ENCODE measurements around the gene CHST4.
"Not testable (repeated sequence)": the region's sequence is repeated elsewhere in the genome, so short reads cannot be mapped to it uniquely, and the experiment has no call there.

Gene CHST4

DNA sequence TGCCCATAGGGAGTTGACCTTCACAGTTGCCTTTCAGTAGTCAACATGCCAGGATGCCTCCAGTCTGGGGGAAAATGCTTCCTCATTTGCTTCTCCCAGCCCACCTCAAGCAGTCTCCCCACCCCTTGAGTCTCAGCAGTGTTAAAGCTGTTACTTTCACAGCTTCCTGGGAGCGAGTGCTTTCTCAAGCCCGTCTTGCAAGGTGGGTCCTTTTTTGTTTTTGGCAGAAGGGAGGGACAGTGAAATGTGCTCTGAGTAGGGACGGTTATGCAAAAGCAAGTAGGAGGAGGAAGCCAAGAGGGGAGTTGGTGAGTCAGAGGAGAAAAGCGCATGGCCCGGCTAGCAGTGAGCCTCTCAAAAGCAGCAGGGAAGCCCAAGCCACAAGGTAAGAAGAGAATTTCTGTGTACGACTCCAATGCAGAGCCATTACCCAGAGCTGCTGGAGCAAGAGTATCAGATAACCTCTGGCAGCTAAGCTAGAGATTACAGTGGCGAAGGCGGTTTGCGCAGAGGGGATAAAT, at the start of gene CHST4:
TSS of gene CHST4 (plus strand) at position 316 of the 521 bp plus-strand sequence. CDS start 10,252 bp downstream, outside the sequence.
- DNase-seq = no peak

GRCh38 chr16:71476457-71477124, 49.6 kb upstream of the CHST4 start:
- DNase-seq = no peak

GRCh38 chr16:71479420-71479819, 46.8 kb upstream of the CHST4 start:
- DNase-seq = peak; percentile 1

- no peak for DNase-seq
Observed at GRCh38 chr16:71480956-71481355, 45.3 kb upstream of the CHST4 start.

DNA sequence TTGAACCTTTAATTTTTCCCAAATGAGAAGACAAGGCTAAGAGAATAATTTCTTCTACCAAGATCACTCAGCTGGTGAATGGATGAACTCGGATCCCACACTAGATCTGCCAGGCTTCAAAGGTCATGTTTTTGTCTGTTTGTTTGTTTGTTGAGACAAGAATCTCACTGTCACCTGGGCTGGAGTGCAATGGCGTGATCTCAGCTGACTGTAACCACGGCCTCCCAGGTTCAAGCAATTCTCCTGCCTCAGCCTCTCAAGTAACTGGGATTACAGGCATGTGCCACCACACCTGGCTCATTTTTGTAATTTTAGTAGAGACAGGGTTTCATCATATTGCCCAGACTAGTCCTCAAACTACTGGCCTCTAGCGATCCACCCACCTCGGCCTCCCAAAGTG, 43.7 kb upstream of the CHST4 start:
- no peak for DNase-seq

DNA sequence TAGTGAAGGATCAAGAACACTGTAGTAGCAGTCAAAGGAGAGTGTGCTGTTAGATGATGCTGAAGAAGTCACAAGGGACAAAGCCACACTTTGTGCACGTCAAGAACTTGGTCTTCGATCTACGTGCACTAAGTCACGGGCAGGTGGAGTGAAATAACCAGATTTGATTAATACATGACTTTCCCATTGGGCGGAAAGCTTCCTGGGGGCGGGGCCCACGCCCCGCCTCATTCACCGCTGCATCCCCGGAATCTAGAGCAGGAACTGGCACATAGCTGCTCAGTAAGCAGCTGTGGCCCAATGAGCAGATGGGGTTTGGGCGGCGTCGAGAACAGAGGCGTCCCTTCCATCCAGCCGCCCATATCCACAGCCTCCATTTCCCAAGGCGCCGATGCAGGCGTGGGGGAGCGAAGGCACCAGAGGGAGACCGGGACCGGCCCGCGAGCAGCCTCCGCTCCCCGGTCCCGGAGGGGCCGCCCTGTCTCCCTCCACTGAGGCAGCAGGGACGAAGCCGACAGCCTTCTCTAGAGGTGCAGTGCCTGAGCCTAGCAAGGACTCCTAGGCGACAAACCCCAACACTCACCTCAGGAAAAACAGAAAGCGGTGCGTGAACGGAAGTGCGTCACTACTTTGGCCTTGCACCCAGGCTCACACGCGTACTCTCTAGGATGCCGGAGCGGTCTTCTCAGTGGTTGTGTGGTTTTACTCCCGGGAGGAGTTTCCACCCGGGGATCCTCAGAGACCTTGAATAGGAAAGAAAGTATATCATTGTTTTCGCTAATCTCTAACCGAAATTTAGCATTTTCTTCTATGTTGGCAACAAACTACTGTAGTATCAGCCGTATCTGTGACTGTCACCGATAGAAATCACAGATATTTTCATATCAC, 42.0 kb upstream of the CHST4 start:
- DNase-seq = peak; percentile 81

- no peak for DNase-seq
Observed at GRCh38 chr16:71489122-71489521, 37.1 kb upstream of the CHST4 start, which contains the start of gene ZNF19. Gene ZNF19, minus strand, starts transcription at chr16:71489324. Its CDS starts 7,210 bp downstream, at chr16:71482114.

DNA sequence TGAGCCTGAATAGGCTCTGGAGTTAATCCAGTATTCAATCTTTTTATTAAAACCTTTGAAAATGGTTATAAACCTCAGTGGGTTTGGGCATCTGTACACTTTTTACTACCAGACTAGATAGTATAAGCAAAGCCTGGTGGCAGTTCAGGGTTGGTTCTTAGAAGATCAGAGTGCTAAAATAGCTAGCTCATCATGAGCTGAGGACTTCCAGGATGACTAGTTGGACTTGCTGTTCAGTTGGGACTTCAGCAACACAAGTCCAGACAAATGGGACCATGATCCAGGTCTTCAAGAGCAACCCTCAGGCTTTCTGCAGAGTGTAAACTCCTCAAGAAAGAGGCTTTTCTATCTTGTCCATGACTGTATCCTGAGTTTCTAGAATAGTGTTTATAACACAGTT, 35.9 kb upstream of the CHST4 start:
- no peak for DNase-seq

DNA sequence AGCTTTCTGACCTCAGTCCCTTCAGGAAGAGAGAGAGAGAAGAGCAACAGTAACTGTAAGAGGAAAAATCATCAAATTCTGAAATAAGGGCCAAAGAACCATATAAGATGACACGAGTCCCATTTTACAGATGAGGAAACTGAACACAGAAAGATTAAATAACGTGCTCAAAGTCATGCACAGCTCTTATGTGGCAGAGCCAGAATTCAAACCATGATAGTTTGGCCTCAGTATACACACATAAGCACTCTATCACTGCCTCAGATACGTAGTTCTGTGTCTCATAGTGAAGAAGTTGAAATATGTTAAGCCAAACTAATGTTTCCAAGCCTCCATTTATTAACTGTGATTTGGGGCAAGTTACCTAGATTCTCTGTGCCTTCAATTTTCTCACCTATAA, 35.2 kb upstream of the CHST4 start:
- DNase-seq = no peak

DNA sequence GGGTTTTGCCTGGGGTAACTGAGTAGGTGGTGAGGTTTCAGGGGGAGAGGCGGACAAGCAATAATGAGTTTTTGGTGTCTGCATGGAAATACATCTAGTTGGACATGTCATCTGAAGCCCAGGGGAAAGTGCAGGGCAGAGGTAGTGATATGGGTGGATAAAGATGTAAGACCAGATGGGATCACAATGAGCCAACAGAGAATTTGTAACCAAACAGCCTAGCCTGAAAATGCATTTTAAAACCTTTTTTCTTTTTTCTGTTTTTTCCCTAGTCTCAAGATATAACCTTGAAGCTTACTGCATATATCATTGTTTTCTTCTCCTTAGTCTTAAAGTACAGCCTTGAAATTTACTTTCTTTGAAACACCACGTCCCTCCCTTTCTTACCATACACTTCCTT, 33.4 kb upstream of the CHST4 start:
- no peak for DNase-seq

DNA sequence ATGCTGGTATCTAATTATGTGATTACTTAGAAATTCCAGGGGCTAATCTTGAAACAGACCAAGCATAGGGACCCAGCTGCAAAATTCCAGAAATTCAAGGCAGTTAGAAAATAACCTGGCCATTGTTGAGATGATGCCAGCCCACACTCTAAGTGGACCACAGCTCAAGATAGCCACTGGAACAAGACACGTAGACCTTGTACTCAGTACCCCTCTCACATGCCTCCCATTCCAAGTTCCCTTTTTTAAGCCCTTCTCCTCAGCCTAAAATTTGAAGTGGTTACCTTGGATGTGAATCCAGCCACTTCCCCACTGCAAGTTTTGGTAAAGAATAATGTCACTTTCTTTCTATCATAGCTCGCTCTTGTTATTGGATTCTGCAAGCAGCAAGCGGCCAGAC, 33.0 kb upstream of the CHST4 start:
- DNase-seq = no peak

DNA sequence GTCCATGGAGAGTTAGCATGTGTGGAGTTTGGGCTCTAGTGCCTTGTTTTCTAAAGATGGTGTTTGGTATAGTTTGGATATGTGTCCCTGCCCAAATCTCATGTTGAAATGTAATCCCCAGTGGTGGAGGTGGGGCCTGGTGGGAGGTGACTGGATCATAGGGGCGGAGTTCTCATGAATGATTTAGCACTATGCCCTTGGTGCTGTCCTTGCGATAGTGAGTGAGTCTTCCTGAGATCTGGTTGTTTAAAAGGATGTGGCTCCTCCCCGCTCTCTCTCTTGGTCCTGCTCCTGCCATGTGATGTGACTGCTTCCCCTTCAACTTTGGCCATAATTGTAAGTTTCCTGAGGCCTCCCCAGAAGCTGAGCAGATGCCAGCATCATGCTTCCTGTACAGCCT, 28.2 kb upstream of the CHST4 start:
- no peak for DNase-seq

GRCh38 chr16:71499775-71500364, 26.4 kb upstream of the CHST4 start:
- DNase-seq = peak; percentile 3

DNA sequence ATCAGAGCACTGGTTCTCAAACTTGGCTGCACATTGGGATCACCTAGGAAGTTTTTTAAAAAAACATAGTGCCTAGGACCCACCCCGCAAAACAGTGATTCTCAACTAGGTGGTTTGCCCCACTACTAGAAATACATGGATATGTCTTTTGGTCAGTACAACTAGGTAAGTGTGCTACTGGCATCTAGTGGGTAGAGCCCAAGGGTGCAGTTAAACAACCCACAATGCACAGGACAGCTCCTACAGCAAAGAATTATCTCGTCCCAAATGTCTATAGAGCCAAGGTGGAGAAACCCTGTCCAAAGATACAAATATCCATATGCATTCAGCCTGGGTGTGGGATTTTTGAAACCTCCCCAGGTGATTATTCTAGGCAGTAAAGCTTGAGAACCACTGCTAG, 25.3 kb upstream of the CHST4 start:
- DNase-seq = no peak

DNA sequence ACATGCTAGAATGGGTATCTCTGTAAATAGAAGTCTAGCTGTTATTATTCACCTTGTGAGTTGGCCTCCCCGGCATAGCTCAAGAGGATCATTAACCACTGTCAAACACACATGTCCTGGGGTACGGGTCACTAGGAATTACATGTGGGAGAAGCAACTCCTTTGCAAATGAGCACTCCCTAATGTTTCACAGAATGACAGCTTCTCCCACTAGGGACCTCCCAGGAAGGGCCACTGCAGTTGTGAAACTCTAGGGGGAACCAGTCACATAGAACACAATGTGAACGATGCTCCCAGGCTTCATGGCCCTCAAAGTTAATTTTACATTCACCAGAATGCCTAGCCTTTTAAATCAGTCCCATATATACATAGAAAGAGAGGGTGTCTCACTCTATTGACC, 24.7 kb upstream of the CHST4 start:
- no peak for DNase-seq

- not testable (repeated sequence) for DNase-seq
Observed at GRCh38 chr16:71504051-71504450, 22.2 kb upstream of the CHST4 start.

DNA sequence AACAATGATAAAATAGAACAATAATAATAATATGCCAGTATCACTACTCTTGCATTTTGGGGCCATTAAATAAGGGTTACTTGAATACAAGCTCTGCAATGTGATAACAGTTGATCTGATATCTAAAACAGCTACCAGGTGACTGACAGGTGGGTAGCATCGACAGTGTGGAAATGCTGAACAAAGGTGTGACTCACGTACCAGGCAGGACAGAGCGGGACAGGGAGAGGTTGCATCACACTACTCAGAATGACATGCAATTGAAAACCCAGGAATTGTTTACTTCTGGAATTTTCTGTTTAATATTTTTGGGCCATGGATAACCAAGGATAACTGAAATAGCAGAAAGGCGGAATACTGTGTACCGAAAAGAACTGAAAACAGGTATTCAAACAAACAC, 21.3 kb upstream of the CHST4 start:
- no peak for DNase-seq

GRCh38 chr16:71507061-71507460, 19.2 kb upstream of the CHST4 start:
- DNase-seq = no peak

GRCh38 chr16:71513302-71513701, 12.9 kb upstream of the CHST4 start:
- DNase-seq = no peak

GRCh38 chr16:71514476-71514875, 11.8 kb upstream of the CHST4 start:
- DNase-seq = no peak

- DNase-seq = no peak
Observed at GRCh38 chr16:71515026-71515425, 11.2 kb upstream of the CHST4 start.

GRCh38 chr16:71520550-71520949, 5.7 kb upstream of the CHST4 start:
- no peak for DNase-seq
